Osteoblast (primary cell): Measurements from ENCODE around the gene AS3MT. TPM values are rescaled to one million over a fixed set of nuclear protein-coding genes. Genes with fewer than 3 reads are reported as not detected.

Experiments used
- DNase-seq: peaks from one replicate; pipeline ENCODE4 v3.0.0; 2011; ENCODE audit warnings: low spot score, mixed read lengths; ENCODE audit not compliant: insufficient read length; ENCODE audit errors: missing footprints
- H2AFZ ChIP-seq: 2 replicates; pipeline ENCODE4 v1.6.0; 2011; ENCODE audit warnings: mild to moderate bottlenecking, low read length
- H3K27ac ChIP-seq: 2 replicates; pipeline ENCODE4 v1.5.1; 2011; ENCODE audit warnings: mild to moderate bottlenecking, low read depth, low read length, moderate library complexity
- H3K27me3 ChIP-seq: 2 replicates; pipeline ENCODE4 v1.6.0; 2012; ENCODE audit warnings: mild to moderate bottlenecking, control low read depth, inconsistent platforms, low read length, moderate library complexity; ENCODE audit not compliant: insufficient read depth
- H3K36me3 ChIP-seq: 2 replicates; pipeline ENCODE4 v1.5.1; 2011; ENCODE audit warnings: mild to moderate bottlenecking, low read length, control low read depth, moderate library complexity; ENCODE audit not compliant: insufficient read depth
- H3K4me1 ChIP-seq: 2 replicates; pipeline ENCODE4 v1.5.1; 2011; ENCODE audit warnings: mild to moderate bottlenecking, low read length, control low read depth, moderate library complexity; ENCODE audit not compliant: insufficient read depth
- H3K4me2 ChIP-seq: 2 replicates; pipeline ENCODE4 v1.6.0; 2011; ENCODE audit warnings: mild to moderate bottlenecking, low read length; ENCODE audit not compliant: insufficient read depth
- H3K4me3 ChIP-seq: fragments of 200-600 bp; sonication (generic); 3 replicates; pipeline ENCODE4 v1.5.1; 2012; ENCODE audit warnings: mild to moderate bottlenecking, low read length, inconsistent platforms; ENCODE audit not compliant: insufficient read depth
- H3K79me2 ChIP-seq: 2 replicates; pipeline ENCODE4 v1.6.0; 2012; ENCODE audit warnings: mild to moderate bottlenecking, low read length, control low read depth, inconsistent platforms; ENCODE audit not compliant: insufficient read depth
- H3K9me3 ChIP-seq: 2 replicates; pipeline ENCODE4 v1.5.1; 2011; ENCODE audit warnings: low read depth, low read length, control low read depth
- H4K20me1 ChIP-seq: 2 replicates; pipeline ENCODE4 v1.6.0; 2012; ENCODE audit warnings: mild to moderate bottlenecking, low read length, control low read depth; ENCODE audit not compliant: insufficient read depth
- total RNA-seq: library from RNA; depleted of rRNA; stranded (reverse); fragments of >200 nt; gene quantifications from 2 replicates; pipeline ENCODE4 v1.2.3, GENCODE V29; 2012
- TF ChIP-seq, protein P1 (sequence below): IDR thresholded peaks from 2 replicates; pipeline ENCODE4 v1.5.1; 2011; ENCODE audit warnings: mild to moderate bottlenecking, low read depth, low read length, moderate library complexity; ENCODE audit errors: extremely low read depth

Gene AS3MT
- total RNA-seq, 1 donor: 6.2 TPM

GRCh38 chr10:102876747-102877153, 7.5 kb downstream of the AS3MT start:
- Histone ChIP-seq H3K4me2 (no peak overlapping the region), H3K79me2 (no peaks in the 10 kb centered on the region), H2AFZ (no peak overlapping the region), H3K27me3 (no peaks in the 10 kb centered on the region), H4K20me1 (no peaks in the 10 kb centered on the region), H3K27ac (no peak overlapping the region), H3K4me1 (no peaks in the 10 kb centered on the region), H3K9me3 (no peaks in the 10 kb centered on the region), H3K4me3 (no peak overlapping the region), H3K36me3 (no peaks in the 10 kb centered on the region)
- peak; percentile 2 for DNase-seq
- TF ChIP-seq, protein P1, sequence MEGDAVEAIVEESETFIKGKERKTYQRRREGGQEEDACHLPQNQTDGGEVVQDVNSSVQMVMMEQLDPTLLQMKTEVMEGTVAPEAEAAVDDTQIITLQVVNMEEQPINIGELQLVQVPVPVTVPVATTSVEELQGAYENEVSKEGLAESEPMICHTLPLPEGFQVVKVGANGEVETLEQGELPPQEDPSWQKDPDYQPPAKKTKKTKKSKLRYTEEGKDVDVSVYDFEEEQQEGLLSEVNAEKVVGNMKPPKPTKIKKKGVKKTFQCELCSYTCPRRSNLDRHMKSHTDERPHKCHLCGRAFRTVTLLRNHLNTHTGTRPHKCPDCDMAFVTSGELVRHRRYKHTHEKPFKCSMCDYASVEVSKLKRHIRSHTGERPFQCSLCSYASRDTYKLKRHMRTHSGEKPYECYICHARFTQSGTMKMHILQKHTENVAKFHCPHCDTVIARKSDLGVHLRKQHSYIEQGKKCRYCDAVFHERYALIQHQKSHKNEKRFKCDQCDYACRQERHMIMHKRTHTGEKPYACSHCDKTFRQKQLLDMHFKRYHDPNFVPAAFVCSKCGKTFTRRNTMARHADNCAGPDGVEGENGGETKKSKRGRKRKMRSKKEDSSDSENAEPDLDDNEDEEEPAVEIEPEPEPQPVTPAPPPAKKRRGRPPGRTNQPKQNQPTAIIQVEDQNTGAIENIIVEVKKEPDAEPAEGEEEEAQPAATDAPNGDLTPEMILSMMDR: no peak

- H3K4me3 ChIP-seq: no peak overlapping the region
- no peak overlapping the region for H3K4me2 ChIP-seq
- TF ChIP-seq, protein P1: no peak
- no peak overlapping the region for H3K27ac ChIP-seq
- no peak for DNase-seq
- no peaks in the 10 kb centered on the region for H3K79me2 ChIP-seq
- H3K4me1 ChIP-seq: no peaks in the 10 kb centered on the region
- H3K27me3 ChIP-seq: no peaks in the 10 kb centered on the region
- H4K20me1 ChIP-seq: no peaks in the 10 kb centered on the region
- no peak overlapping the region for H2AFZ ChIP-seq
- no peaks in the 10 kb centered on the region for H3K9me3 ChIP-seq
- no peaks in the 10 kb centered on the region for H3K36me3 ChIP-seq
These were observed 9.4 kb downstream of the AS3MT start for GRCh38 chr10:102878629-102879028.

- no peaks in the 10 kb centered on the region for H3K9me3 ChIP-seq
- H3K36me3 ChIP-seq: no peaks in the 10 kb centered on the region
- TF ChIP-seq, protein P1: no peak
- H3K4me1 ChIP-seq: no peaks in the 10 kb centered on the region
- H3K27me3 ChIP-seq: no peaks in the 10 kb centered on the region
- no peak overlapping the region for H3K27ac ChIP-seq
- DNase-seq: no peak
- H2AFZ ChIP-seq: no peak overlapping the region
- no peaks in the 10 kb centered on the region for H4K20me1 ChIP-seq
- H3K79me2 ChIP-seq: no peaks in the 10 kb centered on the region
- no peak overlapping the region for H3K4me3 ChIP-seq
- H3K4me2 ChIP-seq: no peak overlapping the region
These were observed 11.0 kb downstream of the AS3MT start for GRCh38 chr10:102880256-102880655.

GRCh38 chr10:102888048-102888447, 18.8 kb downstream of the AS3MT start:
- no peaks in the 10 kb centered on the region for H4K20me1 ChIP-seq
- TF ChIP-seq, protein P1: no peak
- no peak overlapping the region for H2AFZ ChIP-seq
- no peaks in the 10 kb centered on the region for H3K79me2 ChIP-seq
- no peak overlapping the region for H3K27ac ChIP-seq
- H3K9me3 ChIP-seq: no peaks in the 10 kb centered on the region
- no peak overlapping the region for H3K4me2 ChIP-seq
- DNase-seq: no peak
- H3K27me3 ChIP-seq: no peaks in the 10 kb centered on the region
- no peak overlapping the region for H3K4me3 ChIP-seq
- no peaks in the 10 kb centered on the region for H3K4me1 ChIP-seq
- H3K36me3 ChIP-seq: no peaks in the 10 kb centered on the region
